ENCODE data around the gene MRPS35.

The MRPS35 gene

DNA sequence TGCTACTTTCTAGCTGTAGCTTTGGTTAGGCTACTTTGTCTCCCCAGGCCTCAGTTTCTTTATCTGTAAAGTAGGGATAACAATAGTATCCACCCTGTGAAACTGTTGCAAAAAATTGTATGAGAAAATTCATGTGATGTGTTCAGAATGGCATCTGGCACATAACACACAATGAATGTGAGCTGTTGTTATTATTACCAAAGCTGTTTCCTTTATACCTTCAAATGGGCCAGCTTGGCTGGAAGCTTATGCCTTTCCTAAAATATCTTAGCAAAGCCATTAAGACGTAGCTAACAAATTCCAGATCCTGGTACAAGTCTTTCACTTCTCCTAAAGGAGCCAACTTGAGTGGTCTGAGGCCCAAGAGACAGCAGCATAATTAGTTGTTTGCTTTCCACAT is 94.6 kb downstream of the MRPS35 start:
- peaks cover 62% of the 10 kb centered on the region for H3K4me1 Mint-ChIP-seq
- no peaks in the 10 kb centered on the region for H3K9me3 Mint-ChIP-seq
- no peaks in the 10 kb centered on the region for H3K27me3 Mint-ChIP-seq
- peaks cover 4% of the 10 kb centered on the region for H3K36me3 Mint-ChIP-seq
- H3K4me3 Mint-ChIP-seq: no peak overlapping the region
- H3K27ac Mint-ChIP-seq: no peak overlapping the region

Data from activated naive CD4-positive, alpha-beta T cell treated with anti-CD3 and anti-CD28 coated beads, Interleukin-2, amount 50 U/mL, for 24 hours (primary cell).